COR-L47 (cell line): ENCODE measurements around the gene HNRNPUL1.
"Not testable (repeated sequence)": the region's sequence is repeated elsewhere in the genome, so short reads cannot be mapped to it uniquely, and the experiment has no call there.

Source experiments
- DNase-seq: peaks from one replicate; lab custom pipeline; 2025; lab: John Stamatoyannopoulos, UW

HNRNPUL1 gene

GRCh38 chr19:41276231-41276630 lies 12.1 kb downstream of the HNRNPUL1 start:
- DNase-seq: no peak

DNA sequence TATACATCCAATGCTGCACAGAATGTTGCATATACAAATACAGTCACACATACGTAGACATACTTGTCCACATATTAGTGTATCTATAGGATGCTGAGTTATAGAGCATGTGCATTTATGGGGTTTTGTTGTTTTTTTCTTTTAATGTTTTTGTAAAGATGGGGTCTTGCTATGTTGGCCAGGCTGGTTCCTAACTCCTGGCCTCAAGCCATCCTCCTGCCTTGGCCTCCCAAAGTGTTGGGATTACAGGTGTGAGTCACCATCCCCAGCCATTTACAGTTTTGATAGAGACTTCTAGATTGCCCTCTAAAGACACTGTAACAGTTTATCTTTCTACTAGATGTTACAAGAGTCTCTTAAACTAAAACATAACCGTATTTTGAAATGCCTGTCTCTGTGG lies 14.3 kb downstream of the HNRNPUL1 start:
- no peak for DNase-seq

GRCh38 chr19:41288673-41289530 lies 24.7 kb downstream of the HNRNPUL1 start:
- DNase-seq: no peak

DNA sequence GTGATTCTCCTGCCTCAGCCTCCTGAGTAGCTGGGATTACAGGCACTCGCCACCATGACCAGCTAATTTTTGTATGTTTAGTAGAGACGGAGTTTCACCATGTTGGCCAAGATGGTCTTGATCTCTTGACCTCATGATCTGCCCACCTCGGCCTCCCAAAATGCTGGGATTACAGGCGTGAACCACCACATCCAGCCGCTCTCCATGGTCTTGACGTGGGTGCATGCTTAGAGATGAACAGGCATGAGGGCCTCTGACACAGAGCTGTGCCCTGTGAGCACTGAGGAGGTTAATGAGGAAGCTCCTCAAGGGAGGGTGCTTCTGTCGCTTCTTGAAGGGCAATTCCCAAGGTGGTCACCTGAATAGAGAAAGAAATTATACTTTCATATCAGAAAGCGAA lies 25.6 kb downstream of the HNRNPUL1 start:
- not testable (repeated sequence) for DNase-seq

DNA sequence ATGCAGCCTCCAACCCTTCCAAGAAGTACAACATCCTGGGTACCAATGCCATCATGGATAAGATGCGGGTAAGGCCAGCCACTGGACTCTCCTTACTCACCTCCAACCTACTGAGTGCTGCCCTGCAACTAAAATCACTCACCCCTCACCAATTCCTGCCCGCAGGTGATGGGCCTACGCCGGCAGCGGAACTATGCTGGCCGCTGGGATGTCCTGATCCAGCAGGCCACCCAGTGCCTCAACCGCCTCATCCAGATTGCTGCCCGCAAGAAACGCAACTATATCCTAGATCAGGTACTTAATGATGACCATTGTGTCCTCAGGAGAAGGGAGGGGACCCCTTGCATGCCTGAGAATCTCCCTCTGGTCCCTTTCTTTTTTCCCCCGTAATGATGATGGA lies 30.2 kb downstream of the HNRNPUL1 start:
- no peak for DNase-seq

DNA sequence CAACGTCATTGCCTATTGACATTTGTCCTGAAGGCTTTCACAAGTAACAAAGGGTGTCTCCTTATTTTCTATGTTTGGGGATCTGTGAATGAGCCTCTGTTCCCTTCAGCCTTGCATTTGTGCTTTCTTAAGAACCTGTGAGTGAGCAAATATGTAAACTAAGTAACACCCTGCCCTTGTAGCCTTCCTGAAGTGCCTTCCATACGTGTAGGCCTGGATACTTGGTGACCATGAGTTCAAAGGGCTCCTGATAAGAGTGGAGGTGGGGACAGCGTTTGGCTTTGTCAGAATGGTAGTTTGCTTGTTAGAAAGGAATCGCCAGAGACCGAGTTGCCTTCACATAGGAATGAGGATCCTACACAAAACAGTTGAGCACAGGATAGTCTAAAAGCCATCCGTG lies 31.3 kb downstream of the HNRNPUL1 start:
- DNase-seq: no peak

DNA sequence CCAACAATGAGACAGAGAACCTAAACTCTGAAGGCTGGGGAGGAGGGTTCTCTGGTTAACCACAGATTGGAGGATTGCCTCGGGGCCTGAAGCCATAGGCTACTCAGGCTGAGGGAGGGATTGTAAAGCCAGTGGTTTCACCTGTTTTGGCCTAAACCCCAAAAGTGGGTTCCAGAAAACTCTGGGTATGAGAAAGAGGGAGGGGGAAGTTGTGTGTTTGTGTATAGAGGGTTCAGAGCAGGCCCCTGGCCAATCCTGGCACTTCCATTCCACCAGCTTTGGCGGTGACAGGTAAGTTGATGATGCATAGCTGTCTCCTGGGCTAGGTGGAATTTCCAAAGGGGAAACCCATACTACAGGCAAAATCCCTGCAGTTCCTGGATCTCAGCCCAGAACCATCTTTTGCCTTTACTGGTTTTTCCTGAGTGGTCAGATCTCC lies 32.3 kb downstream of the HNRNPUL1 start:
- no peak for DNase-seq

GRCh38 chr19:41297628-41298347 lies 33.6 kb downstream of the HNRNPUL1 start:
- no peak for DNase-seq

DNA sequence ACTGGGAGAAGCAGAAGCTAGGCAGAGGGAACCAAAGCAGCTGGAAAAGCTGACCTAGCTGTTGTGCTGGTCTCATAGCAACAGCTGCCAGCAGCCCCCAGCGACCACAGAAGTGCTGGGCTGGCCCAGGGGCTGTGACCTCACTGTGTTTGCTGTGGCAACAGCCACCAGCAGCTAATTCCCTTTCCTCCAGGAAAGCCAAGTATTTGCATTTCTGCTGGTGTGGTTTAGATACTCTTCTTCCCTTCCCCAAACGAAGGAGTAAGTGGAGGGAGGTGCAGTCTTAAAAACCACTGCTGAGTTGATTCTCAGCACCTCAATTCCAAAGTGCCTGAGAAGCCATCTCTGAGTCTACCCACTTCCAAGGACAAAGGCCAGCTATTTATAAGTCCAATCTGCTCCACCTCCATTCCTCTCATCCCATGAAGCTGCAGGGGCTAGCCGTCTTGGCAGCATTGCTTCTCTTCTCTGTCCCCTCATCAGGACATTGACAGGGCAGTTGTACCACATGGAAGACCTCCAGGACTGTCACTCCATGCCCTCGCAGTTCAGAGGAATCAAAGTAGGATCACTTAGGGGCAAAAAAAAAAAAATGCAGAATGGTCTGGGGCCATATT lies 34.3 kb downstream of the HNRNPUL1 start:
- peak; percentile 2 for DNase-seq

- no peak for DNase-seq
These were observed 35.0 kb downstream of the HNRNPUL1 start for GRCh38 chr19:41299046-41299754.

GRCh38 chr19:41299755-41300089 lies 35.5 kb downstream of the HNRNPUL1 start:
- no peak for DNase-seq

DNA sequence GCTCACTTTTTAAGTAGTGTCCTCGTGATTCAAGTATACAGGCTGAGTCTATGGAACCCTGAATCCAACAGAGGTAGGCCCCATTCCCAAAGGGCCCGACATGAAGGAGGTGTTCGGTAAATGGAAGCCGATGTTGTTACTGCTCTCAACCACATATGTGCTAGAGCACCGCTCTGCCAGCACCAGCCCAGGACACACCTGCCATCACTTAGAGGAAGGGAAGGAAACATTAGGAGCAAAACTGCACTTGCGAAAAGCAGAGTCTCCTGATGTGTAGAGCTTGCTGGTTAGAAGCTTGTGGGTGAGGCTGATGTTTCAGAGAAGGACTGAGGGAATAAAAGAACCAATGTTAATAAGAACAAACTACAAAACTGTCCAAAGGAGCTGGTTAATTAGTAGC lies 36.4 kb downstream of the HNRNPUL1 start:
- DNase-seq: no peak

- DNase-seq: no peak
These were observed 38.6 kb downstream of the HNRNPUL1 start for GRCh38 chr19:41302624-41303351.

GRCh38 chr19:41303954-41304353 lies 39.8 kb downstream of the HNRNPUL1 start:
- no peak for DNase-seq

DNA sequence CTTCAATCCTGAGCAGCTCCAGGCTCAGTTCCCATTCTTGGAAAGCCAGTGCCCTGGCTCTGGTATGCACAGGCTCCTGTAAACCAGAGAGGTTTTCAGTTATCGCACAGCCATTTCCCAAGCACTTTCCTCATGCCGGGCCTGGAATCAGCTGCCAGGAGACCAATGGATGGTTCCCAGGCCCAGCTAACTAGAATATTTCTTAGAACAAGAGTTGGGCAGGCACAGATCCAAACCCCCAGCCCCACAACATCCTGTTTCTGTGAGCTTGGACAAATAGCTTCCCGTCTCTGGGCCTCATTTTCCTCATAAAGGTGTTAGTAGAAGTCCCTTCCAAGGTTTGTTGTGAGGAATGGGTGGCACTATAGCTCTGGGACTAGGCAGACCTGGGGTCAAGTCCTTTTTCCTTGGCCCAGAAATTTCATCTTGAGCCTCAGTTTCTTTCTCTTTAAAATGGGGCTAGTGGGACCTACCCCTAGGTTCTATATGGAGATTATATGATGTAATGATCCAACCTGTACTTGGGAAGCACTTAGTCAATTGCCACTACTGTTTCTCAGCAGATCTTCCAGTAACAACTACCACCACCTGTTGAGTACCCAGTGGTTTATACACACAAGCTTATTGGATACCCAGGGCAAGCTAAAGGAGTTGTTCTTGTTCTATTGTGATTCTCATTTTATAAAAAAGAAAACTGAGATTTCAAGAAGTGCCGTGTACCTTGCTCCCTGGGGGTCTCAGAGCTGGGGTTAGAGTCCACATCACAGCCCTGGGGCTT lies 40.7 kb downstream of the HNRNPUL1 start:
- no peak for DNase-seq

GRCh38 chr19:41305927-41306793 lies 42.0 kb downstream of the HNRNPUL1 start:
- no peak for DNase-seq

DNA sequence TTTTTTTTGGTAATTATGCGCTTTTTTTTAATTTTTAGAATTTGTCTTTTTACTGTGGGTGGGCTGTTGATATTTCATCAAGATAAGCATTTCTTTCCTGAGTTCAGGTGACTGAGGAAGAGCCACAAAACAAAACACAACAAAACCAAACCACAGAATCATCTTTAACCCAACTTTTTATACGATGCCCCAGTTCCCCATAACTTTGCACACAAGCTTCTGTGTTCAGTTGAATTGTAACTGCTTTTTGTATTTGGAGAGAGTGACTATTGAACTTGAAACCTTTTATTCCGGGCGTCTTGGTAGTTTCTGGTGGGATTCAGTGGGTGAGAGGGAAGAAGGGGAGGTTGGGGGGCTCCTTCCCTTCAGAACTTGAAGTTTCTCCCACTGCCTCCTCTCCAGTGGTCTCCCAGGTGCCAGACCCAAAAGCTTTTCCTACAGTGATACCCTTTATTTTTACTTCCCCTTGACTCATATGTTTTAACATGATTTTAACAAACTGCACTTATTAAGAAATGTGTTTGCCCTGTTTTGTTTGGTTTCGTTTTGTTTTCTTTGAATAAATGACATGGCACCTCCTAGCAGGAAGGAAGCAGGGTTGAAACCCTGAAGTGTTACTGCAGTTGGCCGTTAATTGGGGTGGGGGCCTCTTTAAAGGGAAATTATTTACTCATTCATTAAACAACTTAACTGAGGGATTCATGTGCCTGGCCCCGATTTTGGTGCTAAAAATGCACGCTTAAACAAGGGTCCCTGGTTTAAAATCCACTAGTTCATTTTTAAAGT lies 43.1 kb downstream of the HNRNPUL1 start:
- no peak for DNase-seq

DNA sequence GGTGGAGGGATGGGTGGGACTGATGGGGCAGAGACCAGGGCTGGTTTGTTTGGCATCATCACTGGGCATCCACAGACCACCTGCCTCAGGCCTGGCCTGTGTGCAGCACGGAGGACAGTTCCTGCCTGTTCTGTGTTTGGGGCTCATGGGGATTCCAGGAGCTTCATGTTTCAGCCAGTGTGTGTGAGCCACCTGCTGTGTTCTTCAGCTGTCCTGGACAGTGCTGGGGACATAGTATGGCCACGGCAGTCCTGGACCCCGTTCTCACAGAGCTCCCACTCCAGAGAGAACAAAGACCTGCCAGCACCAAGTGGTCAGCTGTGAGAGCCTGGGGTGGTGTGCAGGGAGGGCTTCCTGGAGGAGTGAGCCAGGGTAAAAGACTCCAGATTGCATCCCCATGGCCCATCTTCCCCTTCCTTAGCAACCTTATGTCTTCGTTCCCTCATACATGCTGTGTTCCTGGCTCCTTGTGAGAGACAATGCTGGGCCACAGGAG lies 43.8 kb downstream of the HNRNPUL1 start:
- no peak for DNase-seq
